Measurements from ENCODE around the gene MSANTD2.

The MSANTD2 gene

GRCh38 chr11:124793466-124794278 lies 6.5 kb downstream of the MSANTD2 start:
- DNase-seq (ENCODE audit: low read depth): peak; percentile 51
- no peak overlapping the region for H3K4me3 ChIP-seq (ENCODE audit: low read length)
- peak; percentile 79 for TF ChIP-seq CTCF (conservative IDR thresholded peaks at IDR 0.05; ENCODE audit: low read length)

- peak; percentile 18 for DNase-seq (ENCODE audit: low read depth)
- TF ChIP-seq CTCF (conservative IDR thresholded peaks at IDR 0.05; ENCODE audit: low read length): no peak
- no peak overlapping the region for H3K4me3 ChIP-seq (ENCODE audit: low read length)
These were observed 8.4 kb downstream of the MSANTD2 start for GRCh38 chr11:124791626-124792341.

GRCh38 chr11:124788521-124788920 lies 11.7 kb downstream of the MSANTD2 start:
- H3K4me3 ChIP-seq (ENCODE audit: low read length): no peak overlapping the region
- TF ChIP-seq CTCF (conservative IDR thresholded peaks at IDR 0.05; ENCODE audit: low read length): no peak
- DNase-seq (ENCODE audit: low read depth): peak; percentile 28

GRCh38 chr11:124784051-124784450 lies 16.2 kb downstream of the MSANTD2 start:
- H3K4me3 ChIP-seq (ENCODE audit: low read length): no peak overlapping the region
- DNase-seq (ENCODE audit: low read depth): no peak
- no peak for TF ChIP-seq CTCF (conservative IDR thresholded peaks at IDR 0.05; ENCODE audit: low read length)

GRCh38 chr11:124783002-124783401 lies 17.2 kb downstream of the MSANTD2 start:
- TF ChIP-seq CTCF (conservative IDR thresholded peaks at IDR 0.05; ENCODE audit: low read length): no peak
- DNase-seq (ENCODE audit: low read depth): no peak
- no peak overlapping the region for H3K4me3 ChIP-seq (ENCODE audit: low read length)

- DNase-seq (ENCODE audit: low read depth): no peak
- TF ChIP-seq CTCF (conservative IDR thresholded peaks at IDR 0.05; ENCODE audit: low read length): no peak
- no peak overlapping the region for H3K4me3 ChIP-seq (ENCODE audit: low read length)
These were observed 20.6 kb downstream of the MSANTD2 start for GRCh38 chr11:124779568-124779967.

GRCh38 chr11:124778281-124778680 lies 21.9 kb downstream of the MSANTD2 start:
- H3K4me3 ChIP-seq (ENCODE audit: low read length): no peak overlapping the region
- TF ChIP-seq CTCF (conservative IDR thresholded peaks at IDR 0.05; ENCODE audit: low read length): no peak
- no peak for DNase-seq (ENCODE audit: low read depth)

All from AG10803 (cell line).